ENCODE measurements around the gene USP21.

USP21 gene

DNA sequence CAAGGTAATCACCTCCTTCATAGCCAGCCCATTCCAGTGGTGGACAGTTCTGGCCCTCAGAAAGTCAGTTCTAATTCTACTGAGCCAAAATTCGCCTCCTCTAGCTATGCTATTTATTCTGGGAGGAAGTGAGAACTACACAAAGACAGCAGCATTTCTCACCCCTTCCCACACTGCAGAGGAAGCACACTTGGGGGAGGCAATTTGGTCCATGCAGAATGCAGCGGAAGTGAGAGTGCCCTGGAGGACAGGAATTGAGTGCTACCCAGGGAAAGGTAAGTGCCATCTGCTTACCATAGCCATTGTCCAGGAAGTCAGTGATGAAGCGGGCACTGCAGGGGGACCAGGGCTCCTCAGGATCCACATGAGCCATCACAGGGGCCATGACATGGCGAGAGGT lies 35.9 kb downstream of the USP21 start:
- no peak for DNase-seq

DNA sequence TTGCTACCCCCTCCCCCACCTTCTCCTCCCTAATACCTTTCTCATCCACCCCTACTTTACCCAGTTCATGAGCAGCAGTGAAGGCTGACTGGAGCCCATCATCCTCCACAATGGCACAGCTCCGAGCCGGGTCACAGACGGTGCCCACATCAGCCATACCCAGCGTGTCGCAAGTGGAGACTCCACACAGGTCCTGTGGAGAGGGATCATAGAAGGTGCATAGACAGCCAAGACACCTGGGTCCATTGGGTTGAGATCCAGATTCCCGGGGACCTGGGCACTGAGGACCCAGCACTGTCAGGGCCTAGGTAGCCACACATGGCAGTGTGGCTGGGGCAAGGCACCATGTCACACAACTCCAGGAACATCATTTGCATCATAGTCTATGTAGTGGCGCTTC lies 36.8 kb downstream of the USP21 start:
- DNase-seq: no peak

DNA sequence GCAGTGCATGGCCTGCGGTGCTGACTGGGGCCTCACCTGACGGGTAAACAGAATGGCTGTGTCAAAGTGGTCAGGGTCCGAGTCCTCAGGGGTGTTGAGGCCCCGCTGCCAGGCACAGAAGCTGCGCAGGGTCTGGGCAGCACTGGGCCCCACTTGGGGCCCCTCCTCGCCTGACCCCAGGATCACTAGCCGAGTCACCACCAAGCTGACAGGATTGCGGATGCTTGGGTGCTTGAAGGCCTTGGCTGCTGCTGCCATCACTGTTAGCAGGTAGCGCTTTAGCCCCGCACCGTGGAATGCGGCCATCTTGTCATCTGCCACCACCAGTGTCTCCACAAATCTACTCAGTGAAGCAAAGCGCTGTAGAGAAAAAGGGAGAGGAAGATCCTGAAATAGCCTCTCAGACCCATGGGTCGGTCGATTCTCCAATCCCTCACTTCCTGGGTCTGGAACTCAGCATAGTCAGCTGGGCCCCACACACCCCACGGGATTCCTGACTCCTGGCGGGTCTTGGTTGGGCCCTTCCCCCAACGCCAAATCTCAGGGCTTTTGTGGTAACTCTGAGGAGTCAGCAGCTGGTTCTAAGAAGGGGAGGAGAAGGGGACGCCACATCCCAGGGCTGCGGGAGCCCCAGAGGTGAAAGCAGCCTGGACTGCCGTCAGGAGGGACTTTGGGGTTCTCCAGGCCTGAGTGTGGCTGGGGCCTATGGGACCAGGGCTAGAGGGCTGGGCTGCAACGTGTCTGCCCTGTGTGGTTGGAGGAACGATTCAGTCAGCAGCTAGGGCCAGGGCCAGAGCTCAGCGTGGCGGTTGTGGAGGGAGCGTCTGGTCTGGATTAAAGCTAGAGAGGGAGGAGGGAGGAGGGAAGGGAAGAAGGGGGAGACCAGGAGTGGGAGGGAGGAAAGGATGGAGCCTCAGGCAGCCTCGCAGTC lies 37.5 kb downstream of the USP21 start:
- no peak for DNase-seq

DNA sequence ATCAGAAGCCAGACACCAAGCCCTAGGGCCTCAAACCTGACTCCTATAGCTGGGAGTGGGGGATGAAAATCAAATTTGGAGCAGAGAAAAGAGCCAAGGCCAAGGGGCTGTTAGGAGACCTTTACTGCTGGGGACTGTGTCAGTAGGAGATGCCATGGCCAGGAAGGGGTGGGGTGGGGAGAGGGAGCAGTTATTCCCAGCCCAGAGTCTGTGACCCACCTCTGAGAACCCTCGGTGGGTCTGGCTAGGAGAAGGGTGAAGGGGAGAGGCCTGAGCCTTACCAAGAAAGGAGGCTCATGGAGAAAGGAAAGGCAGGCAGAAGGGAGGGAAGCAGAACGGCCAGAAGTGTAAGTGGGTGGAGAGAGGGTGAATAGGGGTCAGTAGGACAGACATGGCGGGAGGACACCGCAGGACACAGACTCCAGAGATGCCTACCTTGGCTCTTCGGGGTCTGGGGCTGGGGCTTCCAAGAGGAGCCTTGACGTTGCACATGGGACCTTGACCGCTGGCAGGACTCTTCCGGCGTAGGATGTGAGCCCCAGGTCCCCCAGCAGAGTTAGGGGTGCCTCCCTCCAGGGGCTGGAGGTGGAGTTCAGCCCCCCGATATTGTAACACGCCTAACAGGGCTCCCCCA lies 38.4 kb downstream of the USP21 start:
- DNase-seq: no peak

DNA sequence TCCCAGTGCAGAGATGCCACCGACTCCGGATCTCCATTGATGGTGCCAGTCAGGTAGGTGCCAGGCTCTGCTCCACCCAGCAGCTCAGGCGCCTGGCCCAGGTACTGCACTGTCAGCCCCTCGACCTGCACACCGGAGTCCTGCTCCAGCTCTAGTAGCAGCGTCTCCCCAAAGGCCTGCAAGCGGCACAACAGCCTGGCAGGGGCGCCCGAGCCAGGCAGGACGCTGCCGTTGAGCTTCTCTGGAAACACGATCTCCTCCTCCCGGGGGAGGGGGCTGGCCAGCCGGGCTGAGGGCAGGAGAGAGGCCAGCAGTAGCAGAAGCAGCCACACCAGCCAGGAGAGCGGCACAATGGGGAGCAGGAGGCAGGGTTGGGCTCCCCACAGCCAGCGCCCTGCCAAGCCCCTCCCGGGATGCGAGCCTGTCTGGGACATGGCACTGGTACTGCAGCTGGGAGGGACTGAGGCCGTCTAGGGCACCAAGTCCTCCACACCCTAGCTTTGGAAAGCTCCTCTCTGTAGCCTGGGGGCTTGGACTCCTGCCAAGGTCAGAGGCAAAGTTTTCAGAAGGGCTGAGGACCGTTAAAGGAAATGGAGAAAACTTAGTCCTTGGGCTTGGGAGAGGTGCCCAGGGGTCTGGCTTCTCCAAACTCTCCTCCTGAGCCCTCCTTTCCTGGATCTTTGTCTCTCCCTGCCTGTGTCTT lies 39.0 kb downstream of the USP21 start:
- no peak for DNase-seq

DNA sequence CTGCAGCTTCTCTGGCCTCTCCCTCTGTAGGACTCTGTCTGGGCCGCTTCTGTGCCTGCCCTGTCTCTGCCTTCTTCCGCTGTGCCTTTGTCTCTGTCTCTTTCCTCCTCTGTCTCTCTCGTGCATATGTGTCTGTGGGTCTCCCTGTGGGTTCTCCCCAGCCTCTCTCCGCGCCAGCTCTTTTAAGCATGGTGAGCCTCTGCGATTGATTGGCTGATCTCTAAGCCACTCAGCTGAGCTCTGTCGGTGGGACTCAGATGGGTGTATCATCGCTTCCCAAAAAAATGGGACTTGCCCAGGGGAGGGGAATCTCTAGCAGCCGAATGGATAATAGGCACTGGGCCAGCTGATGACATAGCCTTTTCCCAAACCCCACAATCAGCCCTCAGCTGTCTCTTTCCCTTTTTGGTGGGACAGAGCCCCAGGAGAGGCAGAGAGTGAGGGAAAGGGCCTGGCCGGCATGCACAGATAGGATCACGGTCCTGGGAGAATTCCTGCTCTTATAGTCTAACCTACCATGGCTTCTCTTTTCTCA lies 39.7 kb downstream of the USP21 start, which contains the start of gene ADAMTS4:
ADAMTS4 (minus strand) TSS at position 158 of the 535 bp plus-strand sequence. CDS start 427 bp downstream, outside the sequence.
- no peak for DNase-seq

DNA sequence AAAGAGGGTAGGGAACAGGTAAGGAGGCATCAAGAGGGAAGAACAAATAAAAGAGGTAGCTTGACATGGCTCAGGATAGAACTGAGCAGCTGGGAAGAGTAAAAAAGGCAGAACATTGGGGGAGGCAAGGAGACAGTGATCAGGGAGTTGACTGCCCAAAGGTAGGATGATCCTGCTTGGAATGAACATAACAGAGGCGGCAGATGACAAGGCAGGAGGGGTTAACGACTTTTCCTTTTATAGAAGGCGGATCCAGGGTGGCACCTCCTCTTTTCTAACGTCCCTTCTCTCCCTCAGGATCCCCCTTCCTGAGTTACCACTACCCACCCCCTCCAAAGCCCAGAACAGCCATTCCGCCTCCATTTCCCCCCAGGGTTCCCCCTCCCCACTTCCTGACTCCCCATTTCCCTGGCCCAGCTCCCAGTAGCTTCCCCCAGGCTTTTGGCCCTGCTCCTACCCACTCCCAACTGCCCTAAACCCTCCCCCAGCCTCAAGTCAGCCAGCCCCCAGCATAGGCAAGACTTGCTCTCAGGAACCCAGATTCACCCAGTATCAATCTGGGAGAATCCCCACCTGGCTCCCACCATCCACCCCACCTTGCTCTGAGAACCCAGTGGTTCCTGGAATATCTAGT lies 40.3 kb downstream of the USP21 start:
- DNase-seq: no peak

DNA sequence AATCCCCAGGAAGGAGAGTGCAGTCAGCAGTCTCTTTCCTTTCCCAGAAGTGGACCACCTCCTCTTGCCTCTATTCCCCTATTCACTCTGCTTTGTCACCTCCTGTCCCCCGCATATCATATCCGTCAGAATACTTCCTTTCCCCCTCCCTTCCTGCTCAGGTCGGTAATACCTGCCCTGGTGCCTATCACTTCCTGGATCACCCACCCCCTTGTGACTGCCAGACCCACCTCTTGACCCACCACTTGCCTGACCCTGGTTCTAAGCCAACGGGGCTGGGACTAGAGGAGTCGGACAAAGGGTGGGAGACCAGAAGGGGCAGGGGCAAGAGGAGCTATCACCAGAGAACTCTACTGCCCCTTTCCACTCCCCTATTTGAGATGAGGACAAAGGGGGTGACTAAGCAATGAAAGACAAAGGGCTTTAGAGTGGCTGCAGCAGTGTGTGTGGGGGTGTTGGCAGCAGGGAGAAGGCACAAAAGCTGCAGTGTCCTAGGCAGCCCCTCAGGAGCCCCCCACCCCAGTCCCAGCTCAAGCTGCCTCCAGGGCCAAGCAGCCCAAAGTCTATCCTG lies 41.2 kb downstream of the USP21 start:
- no peak for DNase-seq

DNA sequence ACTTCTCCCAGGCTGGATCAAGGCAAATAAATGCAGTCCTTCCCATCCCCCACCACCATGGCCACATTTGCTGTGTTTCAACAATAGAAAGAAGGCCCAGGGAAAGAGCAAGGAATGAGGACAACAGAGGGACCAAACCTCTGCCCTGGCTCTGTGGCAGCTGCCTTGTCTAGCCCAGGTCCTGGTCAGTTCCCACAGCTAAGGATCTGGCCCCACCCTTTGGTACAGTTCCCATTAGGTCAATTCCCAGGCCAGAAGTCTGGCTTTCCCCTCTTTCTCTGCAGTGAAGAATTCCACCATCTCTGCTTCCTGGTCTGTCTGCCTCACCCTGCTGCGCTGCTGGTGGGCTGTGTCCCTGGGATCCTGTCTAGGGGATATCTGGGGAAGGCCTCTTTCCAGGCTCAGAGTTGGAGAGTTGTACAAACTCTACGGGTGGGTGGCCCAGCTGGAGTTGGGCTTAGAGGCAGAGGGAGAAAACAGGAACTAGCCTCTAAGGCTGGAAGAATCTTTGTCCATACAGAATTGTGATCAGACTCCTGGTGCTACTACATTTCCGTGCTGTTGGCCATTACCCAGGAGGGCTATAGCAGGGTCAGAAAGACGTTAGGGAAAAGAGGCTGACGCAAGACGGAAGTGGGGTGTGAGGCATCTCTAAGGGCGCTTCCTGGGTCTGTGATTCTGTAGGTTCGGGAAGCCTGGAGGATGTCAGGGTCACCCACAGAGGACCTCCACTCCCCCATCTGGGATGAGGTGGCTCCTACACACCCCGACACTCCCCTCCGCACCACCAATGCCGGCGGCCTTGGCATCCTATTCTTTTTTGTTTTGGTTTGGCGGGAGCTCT lies 41.9 kb downstream of the USP21 start:
- no peak for DNase-seq

DNA sequence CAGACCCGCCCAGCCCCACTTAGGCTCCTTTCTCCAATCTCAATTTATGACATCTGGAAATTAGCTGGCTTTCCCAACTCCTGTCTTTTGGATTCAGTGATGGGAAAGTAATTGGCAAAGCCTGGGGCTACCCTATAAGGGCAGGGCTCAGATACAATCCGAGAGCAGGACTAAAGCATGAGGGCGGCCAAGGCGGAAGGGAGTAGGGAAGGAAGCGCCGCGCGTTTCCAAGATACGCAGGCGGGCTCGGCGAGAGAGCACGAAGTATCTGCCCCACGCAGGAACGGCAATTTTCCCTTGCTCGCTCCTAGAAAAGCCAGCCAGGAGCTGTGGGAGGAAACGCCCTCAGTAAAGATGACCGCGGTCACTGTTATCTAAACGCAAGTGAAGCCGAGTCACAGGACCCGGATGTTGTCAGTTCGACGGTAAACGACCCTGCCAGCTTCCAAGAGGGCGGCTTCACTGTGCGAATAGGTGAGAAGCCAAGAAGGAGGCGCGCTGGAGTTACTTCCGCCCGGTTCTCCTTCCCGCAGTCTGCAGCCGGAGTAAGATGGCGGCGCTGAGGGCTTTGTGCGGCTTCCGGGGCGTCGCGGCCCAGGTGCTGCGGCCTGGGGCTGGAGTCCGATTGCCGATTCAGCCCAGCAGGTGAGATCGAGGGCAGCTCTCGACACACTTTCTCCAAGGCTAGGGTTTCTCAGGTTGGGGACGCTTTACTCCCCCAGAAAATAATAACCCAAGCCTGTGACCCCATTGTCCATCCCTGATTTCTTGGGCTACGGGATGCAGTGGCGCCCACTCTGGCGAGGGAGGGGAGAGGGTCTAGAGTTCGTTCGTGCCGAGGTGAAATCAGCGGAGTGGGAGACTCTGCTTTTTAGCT lies 42.8 kb downstream of the USP21 start, which contains the start of gene NDUFS2:
NDUFS2 (plus strand) TSS at position 532 of the 877 bp plus-strand sequence; CDS start at position 551, 19 bp downstream.
- peak; percentile 97 for DNase-seq

DNA sequence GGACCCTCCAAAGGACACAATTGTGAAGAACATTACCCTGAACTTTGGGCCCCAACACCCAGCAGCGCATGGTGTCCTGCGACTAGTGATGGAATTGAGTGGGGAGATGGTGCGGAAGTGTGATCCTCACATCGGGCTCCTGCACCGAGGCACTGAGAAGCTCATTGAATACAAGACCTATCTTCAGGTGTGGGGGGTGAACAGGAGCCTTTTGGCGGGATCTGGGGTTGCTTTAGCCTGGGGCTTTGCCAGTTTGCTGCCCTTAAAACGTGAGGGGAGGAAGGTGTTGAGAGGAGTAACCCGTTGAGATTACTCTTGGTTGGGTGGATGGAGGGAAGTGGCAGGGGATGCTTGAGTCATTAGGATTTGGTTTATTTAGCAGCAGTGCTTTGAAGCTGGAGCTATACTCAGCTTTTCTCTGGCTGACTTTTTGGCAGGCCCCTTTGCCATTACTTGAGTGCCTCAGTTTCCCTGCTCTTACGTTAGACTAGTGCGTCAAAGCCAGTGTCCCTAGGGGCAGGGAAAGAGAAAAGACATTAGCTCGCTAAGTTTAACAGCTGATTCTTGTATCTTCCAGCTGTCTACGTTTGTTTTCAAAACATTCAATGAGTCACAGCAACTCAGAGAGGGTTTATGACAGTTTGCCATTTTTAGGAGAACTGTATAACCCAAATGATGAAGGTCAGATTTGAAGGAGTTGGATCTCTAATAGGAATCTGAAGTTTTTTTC lies 47.3 kb downstream of the USP21 start:
- no peak for DNase-seq

DNA sequence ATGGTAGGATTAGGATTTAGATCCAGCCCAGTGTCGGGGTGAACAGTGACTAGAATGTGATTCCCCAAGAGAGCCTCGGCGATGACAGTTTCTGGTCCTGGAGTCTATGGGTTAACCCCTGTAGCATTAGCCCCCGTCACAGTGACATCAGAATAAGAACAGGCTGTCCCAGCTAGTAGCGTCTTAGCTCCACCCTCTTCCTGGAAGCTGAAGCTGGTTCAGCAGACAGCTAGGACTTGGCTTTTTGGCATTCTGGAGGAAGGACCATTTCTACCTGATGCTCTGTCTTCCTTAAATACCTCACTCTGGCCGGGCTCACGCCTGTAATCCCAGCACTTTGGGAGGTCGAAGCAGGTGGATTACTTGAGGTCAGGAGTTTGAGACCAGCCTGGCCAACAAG lies 47.9 kb downstream of the USP21 start:
- DNase-seq: no peak

DNA sequence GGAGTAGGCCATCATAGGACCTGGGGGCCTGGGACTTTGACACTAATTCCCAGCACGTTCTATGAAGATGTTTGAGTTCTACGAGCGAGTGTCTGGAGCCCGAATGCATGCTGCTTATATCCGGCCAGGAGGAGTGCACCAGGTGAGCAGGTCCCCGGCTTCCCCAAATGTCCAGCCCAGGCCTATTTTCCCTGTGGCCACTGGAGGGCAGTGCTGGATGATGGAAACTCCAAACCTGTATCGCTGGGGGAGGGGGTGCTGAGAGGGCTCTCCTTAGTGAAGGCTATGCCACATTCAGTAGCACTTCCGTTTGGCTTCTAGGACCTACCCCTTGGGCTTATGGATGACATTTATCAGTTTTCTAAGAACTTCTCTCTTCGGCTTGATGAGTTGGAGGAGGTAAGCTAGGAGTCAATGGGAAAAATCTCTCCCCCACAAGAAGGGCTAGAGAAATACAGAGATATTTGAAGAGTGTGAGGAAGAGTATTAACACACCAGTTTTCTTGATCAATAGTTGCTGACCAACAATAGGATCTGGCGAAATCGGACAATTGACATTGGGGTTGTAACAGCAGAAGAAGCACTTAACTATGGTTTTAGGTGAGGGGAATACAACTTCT lies 50.6 kb downstream of the USP21 start:
- peak; percentile 76 for DNase-seq

DNA sequence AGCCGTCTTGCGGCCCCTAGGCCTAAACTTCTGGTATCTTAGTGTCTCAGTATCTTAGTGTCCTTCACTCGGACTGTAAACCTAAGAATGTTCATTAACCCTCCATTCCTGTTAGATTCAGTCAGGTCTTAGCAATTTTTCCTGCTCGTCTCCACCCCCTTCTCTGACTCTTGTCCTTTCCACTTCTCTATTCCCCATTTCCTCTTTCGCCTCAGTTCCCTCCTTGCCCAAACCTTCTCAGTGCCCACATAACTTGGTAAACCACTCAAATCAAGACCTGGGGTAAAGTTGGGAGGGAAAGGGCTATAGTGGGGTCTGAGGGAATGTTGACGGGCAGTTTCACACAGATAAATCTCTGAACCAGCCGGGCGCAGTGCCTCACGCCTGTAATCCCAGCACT lies 55.1 kb downstream of the USP21 start:
- DNase-seq: no peak

DNA sequence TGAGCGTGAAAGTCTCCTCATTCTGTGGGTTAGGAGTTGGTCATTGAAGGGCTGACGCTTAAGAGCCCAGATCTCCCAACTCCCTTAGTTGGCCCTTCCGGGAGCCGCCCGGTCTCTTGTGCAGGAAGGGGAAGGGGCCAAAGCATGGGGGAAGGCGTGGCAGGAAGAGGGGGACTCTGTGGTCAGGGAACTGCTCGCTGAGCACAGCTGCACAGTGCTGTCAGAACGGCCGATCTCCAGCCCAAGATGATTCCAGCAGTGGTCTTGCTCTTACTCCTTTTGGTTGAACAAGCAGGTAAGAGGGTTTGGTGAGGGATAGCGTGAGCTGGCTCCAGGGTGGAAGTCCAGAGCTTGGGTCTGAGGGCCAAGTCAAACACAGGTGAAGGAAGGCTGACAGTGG lies 55.8 kb downstream of the USP21 start, which contains the start of gene FCER1G:
FCER1G (plus strand) TSS at position 220 of the 400 bp plus-strand sequence; CDS start at position 247, 27 bp downstream.
- DNase-seq: peak; percentile 68
